OCI-LY7 (cell line): ENCODE results near the gene GNAZ. TPM values are rescaled to one million over a fixed set of nuclear protein-coding genes. Genes with fewer than 3 reads are reported as not detected.
"Not testable (repeated sequence)": the region's sequence is repeated elsewhere in the genome, so short reads cannot be mapped to it uniquely, and the experiment has no call there.

ENCODE experiments used
- BruUV-seq: library from RNA; stranded (reverse); fragments of 400-500 nt; replicated peaks from 2 replicates; lab custom pipeline; 2021; lab: Mats Ljungman, UMichigan
- CTCF ChIA-PET: fragments of 300-600 bp; sonication (Branson Sonifier 250); formaldehyde crosslinking; loops from one replicate; lab custom pipeline; 2022; ENCODE audit warnings: antibody characterized with exemption; ENCODE audit not compliant: unreplicated experiment; lab: Charles Lee
- POLR2A ChIA-PET: fragments of 300-600 bp; sonication (Branson Sonifier 250); formaldehyde crosslinking; loops from one replicate; lab custom pipeline; 2022; ENCODE audit warnings: antibody characterized with exemption; lab: Charles Lee
- DNase-seq: peaks from one replicate; pipeline ENCODE4 v3.0.0-alpha.2; 2015; ENCODE audit warnings: low spot score
- H2AFZ ChIP-seq: fragments of 200-600 bp; sonication (generic), shearing (Covaris generic); 2 replicates; pipeline ENCODE4 v1.6.1; 2014; ENCODE audit warnings: mild to moderate bottlenecking, antibody characterized with exemption, low read length, moderate library complexity
- H3K27ac ChIP-seq: fragments of 200-600 bp; sonication (generic); 2 replicates; pipeline ENCODE4 v1.5.1; 2014; ENCODE audit warnings: mixed run types, low read depth, mild to moderate bottlenecking, moderate library complexity, low read length, inconsistent platforms; ENCODE audit not compliant: poor library complexity, severe bottlenecking
- H3K36me3 ChIP-seq: fragments of 200-600 bp; sonication (generic); 2 replicates; pipeline ENCODE4 v1.6.1; 2014; ENCODE audit warnings: mild to moderate bottlenecking, antibody characterized with exemption, low read length, moderate library complexity, mixed read lengths; ENCODE audit not compliant: insufficient read depth
- H3K4me1 ChIP-seq: fragments of 200-600 bp; sonication (generic); 2 replicates; pipeline ENCODE4 v1.5.1; 2014; ENCODE audit warnings: mild to moderate bottlenecking, low read length; ENCODE audit not compliant: insufficient read depth, poor library complexity, severe bottlenecking
- H3K4me2 ChIP-seq: fragments of 200-600 bp; sonication (generic); 2 replicates; pipeline ENCODE4 v1.6.1; 2014; ENCODE audit warnings: mild to moderate bottlenecking, low read length
- H3K4me3 ChIP-seq: fragments of 200-600 bp; sonication (generic); 2 replicates; pipeline ENCODE4 v1.5.1; 2014; ENCODE audit warnings: mild to moderate bottlenecking, low read depth, low read length; ENCODE audit not compliant: poor library complexity, severe bottlenecking
- H3K79me2 ChIP-seq: fragments of 200-600 bp; sonication (generic); 2 replicates; pipeline ENCODE4 v1.6.1; 2016; ENCODE audit warnings: low read depth, mild to moderate bottlenecking, low read length, moderate library complexity, mixed read lengths; ENCODE audit not compliant: insufficient read depth
- H3K9me2 ChIP-seq: fragments of 200-600 bp; sonication (generic); 2 replicates; pipeline ENCODE4 v1.6.1; 2016; ENCODE audit warnings: mild to moderate bottlenecking, low read length, mixed read lengths; ENCODE audit not compliant: insufficient read depth
- H3K9me3 ChIP-seq: fragments of 200-600 bp; sonication (generic); 2 replicates; pipeline ENCODE4 v1.6.1; 2014; ENCODE audit warnings: mild to moderate bottlenecking, mixed run types, low read length, mixed read lengths
- H4K20me1 ChIP-seq: fragments of 200-600 bp; sonication (generic); 2 replicates; pipeline ENCODE4 v1.6.1; 2014; ENCODE audit warnings: mild to moderate bottlenecking, antibody characterized with exemption, low read length, moderate library complexity, mixed read lengths; ENCODE audit not compliant: insufficient read depth
- CTCF ChIP-seq: fragments of 200-600 bp; sonication (generic); conservative IDR thresholded peaks from 2 replicates; pipeline ENCODE4 v1.5.1; 2014; ENCODE audit warnings: mild to moderate bottlenecking, antibody characterized with exemption, low read length, moderate library complexity, mixed read lengths
- EZH2phosphoT487 ChIP-seq: fragments of 200-600 bp; sonication (generic); IDR thresholded peaks from 2 replicates; pipeline ENCODE4 v1.6.1; 2018; ENCODE audit warnings: low read depth, borderline replicate concordance, mild to moderate bottlenecking, mixed run types, antibody characterized with exemption, low read length, moderate library complexity, mixed read lengths
- intact Hi-C: fragments of 100-400 bp; cut with micrococcal nuclease; formaldehyde crosslinking; loops from one replicate; pipeline ENCODE4 v1.10.0; 2022; ENCODE audit not compliant: unreplicated experiment
- total RNA-seq, 2 experiments: library from RNA; depleted of rRNA in 1 of 2; stranded (reverse); fragments of >200 nt in 1 of 2; shearing (Covaris generic) in 1 of 2; gene quantifications; 2 replicates each; pipeline ENCODE4 v1.2.3, GENCODE V29; 2014 to 2022

The GNAZ gene
- total RNA-seq, 2 experiments from 2014 or later: 38.5 to 46.4 TPM

DNA sequence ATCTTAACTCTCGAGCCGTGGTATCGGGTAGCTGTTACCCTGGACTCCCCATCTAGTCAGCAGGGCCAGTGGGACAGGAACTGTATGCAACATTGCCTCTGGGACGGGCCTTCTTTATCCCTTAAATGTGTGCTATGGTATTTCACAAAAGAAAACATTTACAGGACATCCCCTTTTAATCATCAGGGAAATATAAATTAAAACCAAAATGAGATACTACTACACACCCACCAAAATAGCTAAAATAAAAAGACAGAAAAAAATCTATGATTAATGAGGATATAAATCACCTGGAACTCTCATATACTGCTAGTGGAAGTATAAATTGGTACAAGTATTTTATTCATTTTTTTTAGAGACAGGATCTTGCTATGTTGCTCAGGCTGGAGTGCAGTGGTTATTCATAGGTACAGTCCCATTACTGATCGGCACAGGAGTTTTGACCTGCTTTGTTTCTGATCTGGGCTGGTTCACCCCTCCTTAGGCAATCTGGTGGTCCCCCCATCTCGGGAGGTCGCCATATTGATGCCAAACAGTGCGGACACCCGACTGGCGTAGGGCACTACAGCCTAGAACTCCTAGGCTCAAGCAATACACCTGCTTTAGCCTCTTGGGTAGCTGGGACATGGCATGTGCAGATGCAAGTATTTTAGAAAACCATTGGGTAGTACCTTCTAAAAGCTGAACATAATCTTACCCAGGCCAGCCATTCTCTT is 62.2 kb downstream of the GNAZ start:
- Histone ChIP-seq H3K4me1 (peaks cover 29% of the 10 kb centered on the region), H3K36me3 (no peaks in the 10 kb centered on the region), H3K4me2 (no peak overlapping the region), H2AFZ (no peak overlapping the region), H4K20me1 (no peaks in the 10 kb centered on the region), H3K9me2 (no peaks in the 10 kb centered on the region), H3K27ac (no peak overlapping the region), H3K79me2 (no peaks in the 10 kb centered on the region), H3K4me3 (no peak overlapping the region), H3K9me3 (no peaks in the 10 kb centered on the region)
- CTCF ChIA-PET: interaction anchor here (0.7 to 2.0 kb wide), 2 partner anchors 173 to 344 kb away, joined by 3 to 8 read pairs; no protein-coding TSS in a partner anchor
- POLR2A ChIA-PET: interaction anchor here (0.6 to 1.9 kb wide), 3 partner anchors 12 to 173 kb away, joined by 3 to 4 read pairs (median 4); no protein-coding TSS in a partner anchor
- DNase-seq: no peak
- TF ChIP-seq EZH2phosphoT487 (no peak), CTCF (no peak)
- BruUV-seq: no TSS peak
- intact Hi-C loops: no loop called here

- ChIA-PET POLR2A (interaction anchor here (1.4 kb wide), 1 partner anchor 179 kb away, joined by 8 read pairs; no protein-coding TSS in a partner anchor), CTCF (no interaction called here)
- H3K9me3 ChIP-seq: no peaks in the 10 kb centered on the region
- H3K27ac ChIP-seq: no peak overlapping the region
- H2AFZ ChIP-seq: no peak overlapping the region
- no peaks in the 10 kb centered on the region for H4K20me1 ChIP-seq
- intact Hi-C loops: no loop called here
- H3K4me2 ChIP-seq: no peak overlapping the region
- TF ChIP-seq EZH2phosphoT487: no peak
- no peak for TF ChIP-seq CTCF
- H3K4me1 ChIP-seq: peaks cover 29% of the 10 kb centered on the region
- H3K36me3 ChIP-seq: no peaks in the 10 kb centered on the region
- no peaks in the 10 kb centered on the region for H3K79me2 ChIP-seq
- H3K9me2 ChIP-seq: no peaks in the 10 kb centered on the region
- no TSS peak for BruUV-seq
- H3K4me3 ChIP-seq: no peak overlapping the region
- DNase-seq: no peak
Measured at GRCh38 chr22:23133922-23134321, 63.6 kb downstream of the GNAZ start.

DNA sequence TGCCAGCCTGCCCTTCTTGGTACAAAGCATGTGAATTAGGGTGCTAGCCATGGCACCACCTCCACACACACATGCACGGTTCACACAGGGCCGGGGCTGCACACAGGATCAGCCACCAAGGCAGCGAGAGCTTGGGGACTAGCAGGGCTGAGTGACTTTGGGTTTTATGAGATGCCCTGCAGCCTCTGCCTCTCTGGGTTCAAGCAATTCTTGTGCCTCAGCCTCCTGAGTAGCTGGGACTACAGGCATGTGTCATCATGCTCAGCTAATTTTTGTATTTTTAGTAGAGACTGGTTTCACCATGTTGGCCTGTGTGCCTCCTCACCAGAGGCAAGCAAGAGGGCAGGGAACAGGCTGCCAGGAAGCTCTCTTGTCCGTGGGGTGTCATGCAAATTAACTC is 66.7 kb downstream of the GNAZ start:
- H2AFZ ChIP-seq, H3K9me2 ChIP-seq, BruUV-seq, DNase-seq, H4K20me1 ChIP-seq, H3K4me3 ChIP-seq, H3K79me2 ChIP-seq, CTCF ChIA-PET, H3K36me3 ChIP-seq, H3K9me3 ChIP-seq: not testable (repeated sequence)
- H3K4me1 ChIP-seq: peaks cover 55% of the 10 kb centered on the region
- H3K4me2 ChIP-seq: peak overlapping the region; percentile 68; the same call in 1 of the 2 replicates
- intact Hi-C loops: loop anchor here (5.0 kb wide), 1 partner anchor 270 kb away; no protein-coding TSS in a partner anchor
- POLR2A ChIA-PET: interaction anchor here (0.8 kb wide), 1 partner anchor 14 kb away, joined by 3 read pairs; no protein-coding TSS in a partner anchor
- peak overlapping the region; percentile 94 for H3K27ac ChIP-seq
